GM19351 (cell line): ENCODE data around the gene RABGGTB.
A peak's percentile ranks its signal among the peaks of the same experiment; 100 is the strongest.
"Not testable (repeated sequence)": the region's sequence is repeated elsewhere in the genome, so short reads cannot be mapped to it uniquely, and the experiment has no call there.

Experiments
- ATAC-seq: cut with Tn5 transposase; IDR thresholded peaks from one replicate; pipeline ENCODE4 v1.9.1; 2021; ENCODE audit warnings: mild to moderate bottlenecking, moderate library complexity; ENCODE audit not compliant: unreplicated experiment

The RABGGTB gene

GRCh38 chr1:75795703-75796193 is 9.7 kb downstream of the RABGGTB start:
- ATAC-seq: peak; percentile 6

GRCh38 chr1:75796376-75797272 is 10.6 kb downstream of the RABGGTB start, which contains the start of gene MSH4:
Gene MSH4, plus strand, starts transcription at chr1:75796882. Its CDS starts 104 bp downstream, at chr1:75796986.
- ATAC-seq: peak; percentile 29

GRCh38 chr1:75797273-75797588 is 11.2 kb downstream of the RABGGTB start:
- peak; percentile 25 for ATAC-seq

- no peak for ATAC-seq
These were observed 11.7 kb downstream of the RABGGTB start for GRCh38 chr1:75797606-75798216.

GRCh38 chr1:75801480-75801879 is 15.4 kb downstream of the RABGGTB start:
- ATAC-seq: not testable (repeated sequence)

GRCh38 chr1:75808921-75809320 is 22.9 kb downstream of the RABGGTB start:
- no peak for ATAC-seq

- ATAC-seq: not testable (repeated sequence)
These were observed 24.1 kb downstream of the RABGGTB start for GRCh38 chr1:75810113-75810512.

- ATAC-seq: no peak
These were observed 25.3 kb downstream of the RABGGTB start for GRCh38 chr1:75811211-75811981.

- no peak for ATAC-seq
These were observed 26.0 kb downstream of the RABGGTB start for GRCh38 chr1:75812065-75812464.

- ATAC-seq: not testable (repeated sequence)
These were observed 37.5 kb downstream of the RABGGTB start for GRCh38 chr1:75823596-75823995.

GRCh38 chr1:75836528-75837100 is 50.6 kb downstream of the RABGGTB start:
- ATAC-seq: no peak

GRCh38 chr1:75838079-75838478 is 52.0 kb downstream of the RABGGTB start:
- no peak for ATAC-seq

- no peak for ATAC-seq
These were observed 55.4 kb downstream of the RABGGTB start for GRCh38 chr1:75841421-75841820.
